SK-N-MC (cell line): Measurements from ENCODE around the gene EXD3.

Source experiments
- EZH2 ChIP-seq: fragments of 200-600 bp; sonication (generic); IDR thresholded peaks from one replicate; pipeline ENCODE4 v1.6.1; 2017; ENCODE audit warnings: antibody characterized with exemption
- POLR2AphosphoS5 ChIP-seq: IDR thresholded peaks from 2 replicates; pipeline ENCODE4 v1.6.1; 2012; ENCODE audit warnings: mild to moderate bottlenecking, low read depth, low read length, borderline replicate concordance

DNA sequence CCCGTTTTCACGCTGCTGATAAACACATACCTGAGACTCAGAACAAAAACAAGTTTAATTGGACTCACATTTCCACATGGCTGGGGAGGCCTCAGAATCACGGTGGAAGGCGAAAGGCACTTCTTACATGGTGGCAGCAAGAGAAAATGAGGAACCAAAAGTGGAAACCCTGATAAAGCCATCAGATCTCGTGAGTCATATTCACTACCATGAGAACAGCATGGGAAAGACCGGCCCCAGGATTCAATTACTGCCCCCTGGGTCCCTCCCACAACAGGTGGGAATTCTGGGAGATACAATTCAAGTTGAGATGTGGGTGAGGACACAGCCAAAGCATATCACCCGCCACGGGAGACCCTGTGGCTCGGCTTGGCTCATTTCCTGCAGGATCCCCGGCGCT, 20.2 kb downstream of the EXD3 start:
- no peak for TF ChIP-seq EZH2
- TF ChIP-seq POLR2AphosphoS5 = no peak
